ENCODE data around the gene SUN2.
A peak's percentile ranks its signal among the peaks of the same experiment; 100 is the strongest.

SUN2 gene

DNA sequence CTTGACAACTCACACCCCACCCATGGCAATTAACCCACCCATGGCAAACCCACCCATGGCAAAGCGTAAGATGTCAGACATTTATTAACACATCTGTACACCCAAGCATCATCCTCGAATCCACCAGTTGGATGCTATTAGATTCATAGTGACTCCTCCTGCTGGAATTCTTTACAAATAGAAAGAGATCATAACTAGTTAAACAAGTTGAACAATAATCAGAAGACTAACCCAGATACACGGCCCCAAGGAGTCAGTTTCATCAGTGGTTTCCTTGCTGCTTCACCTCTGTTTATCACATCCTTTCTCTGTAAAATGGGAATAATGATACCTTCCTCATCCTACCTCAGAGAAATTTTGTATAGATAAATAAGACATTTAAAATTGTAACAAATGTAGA is 44.9 kb downstream of the SUN2 start:
- POLR2A ChIA-PET, result no interaction called here
- no peak overlapping the region for H3K4me3 ChIP-seq (ENCODE audit: low read depth, low read length)
- CTCF ChIA-PET, result interaction anchor here (0.6 to 3.4 kb wide), 2 partner anchors 14 to 170 kb away, joined by 3 to 15 read pairs; no protein-coding TSS in a partner anchor
- TF ChIP-seq, protein P1, sequence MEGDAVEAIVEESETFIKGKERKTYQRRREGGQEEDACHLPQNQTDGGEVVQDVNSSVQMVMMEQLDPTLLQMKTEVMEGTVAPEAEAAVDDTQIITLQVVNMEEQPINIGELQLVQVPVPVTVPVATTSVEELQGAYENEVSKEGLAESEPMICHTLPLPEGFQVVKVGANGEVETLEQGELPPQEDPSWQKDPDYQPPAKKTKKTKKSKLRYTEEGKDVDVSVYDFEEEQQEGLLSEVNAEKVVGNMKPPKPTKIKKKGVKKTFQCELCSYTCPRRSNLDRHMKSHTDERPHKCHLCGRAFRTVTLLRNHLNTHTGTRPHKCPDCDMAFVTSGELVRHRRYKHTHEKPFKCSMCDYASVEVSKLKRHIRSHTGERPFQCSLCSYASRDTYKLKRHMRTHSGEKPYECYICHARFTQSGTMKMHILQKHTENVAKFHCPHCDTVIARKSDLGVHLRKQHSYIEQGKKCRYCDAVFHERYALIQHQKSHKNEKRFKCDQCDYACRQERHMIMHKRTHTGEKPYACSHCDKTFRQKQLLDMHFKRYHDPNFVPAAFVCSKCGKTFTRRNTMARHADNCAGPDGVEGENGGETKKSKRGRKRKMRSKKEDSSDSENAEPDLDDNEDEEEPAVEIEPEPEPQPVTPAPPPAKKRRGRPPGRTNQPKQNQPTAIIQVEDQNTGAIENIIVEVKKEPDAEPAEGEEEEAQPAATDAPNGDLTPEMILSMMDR (IDR thresholded peaks at IDR 0.05; ENCODE audit: insufficient read depth, low read length, missing control alignments), result no peak
- no peak for DNase-seq (ENCODE audit: low read depth, low spot score)

DNA sequence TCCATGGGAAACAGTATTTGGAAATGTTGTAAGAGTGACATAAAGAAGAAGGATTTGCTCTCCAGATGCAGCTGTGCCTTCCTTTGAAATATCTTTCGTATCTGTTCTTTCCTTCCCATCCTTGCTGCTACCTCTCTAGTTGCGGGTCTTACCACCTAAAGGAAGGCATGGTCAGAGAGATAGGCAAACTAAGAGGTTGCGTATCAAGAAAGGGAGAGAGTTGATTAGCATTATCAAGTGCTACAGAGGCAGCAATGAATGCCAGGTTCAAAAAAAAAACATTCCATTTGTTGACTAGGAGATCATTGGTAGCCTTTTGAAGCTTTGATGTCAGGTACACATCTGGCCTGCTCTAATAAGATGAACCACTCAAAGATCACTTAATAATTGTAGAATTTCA is 45.4 kb downstream of the SUN2 start:
- ChIA-PET CTCF (interaction anchor here (3.4 to 3.6 kb wide), 2 partner anchors 8 to 14 kb away, joined by 13 to 15 read pairs; no protein-coding TSS in a partner anchor), POLR2A (no interaction called here)
- TF ChIP-seq, protein P1 (IDR thresholded peaks at IDR 0.05; ENCODE audit: insufficient read depth, low read length, missing control alignments), result no peak
- H3K4me3 ChIP-seq (ENCODE audit: low read depth, low read length), result no peak overlapping the region
- no peak for DNase-seq (ENCODE audit: low read depth, low spot score)

DNA sequence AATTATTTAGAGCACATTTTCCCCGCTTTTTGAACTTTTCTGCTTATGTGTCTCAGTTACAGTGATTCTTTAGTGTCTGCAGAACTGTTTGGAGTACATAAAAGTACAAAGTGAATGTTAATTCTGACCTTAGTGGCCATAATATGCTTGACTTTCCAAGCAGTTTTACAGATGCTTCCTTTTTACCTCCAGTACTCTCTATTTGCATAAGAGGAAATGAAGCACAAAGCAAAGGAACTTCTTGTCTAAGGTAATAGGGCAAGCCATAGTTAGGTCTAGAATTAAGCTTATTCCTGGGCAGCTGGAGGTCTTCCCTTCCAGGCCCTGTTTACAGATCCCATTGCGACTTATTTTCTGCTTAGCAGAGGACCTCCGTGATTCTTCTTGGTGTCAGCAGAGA is 46.5 kb downstream of the SUN2 start:
- no peak for DNase-seq (ENCODE audit: low read depth, low spot score)
- ChIA-PET CTCF (interaction anchor here (1.5 to 3.6 kb wide), 3 partner anchors 9 to 16 kb away, joined by 5 to 15 read pairs (median 13); no protein-coding TSS in a partner anchor), POLR2A (no interaction called here)
- TF ChIP-seq, protein P1 (IDR thresholded peaks at IDR 0.05; ENCODE audit: insufficient read depth, low read length, missing control alignments), result no peak
- no peak overlapping the region for H3K4me3 ChIP-seq (ENCODE audit: low read depth, low read length)

DNA sequence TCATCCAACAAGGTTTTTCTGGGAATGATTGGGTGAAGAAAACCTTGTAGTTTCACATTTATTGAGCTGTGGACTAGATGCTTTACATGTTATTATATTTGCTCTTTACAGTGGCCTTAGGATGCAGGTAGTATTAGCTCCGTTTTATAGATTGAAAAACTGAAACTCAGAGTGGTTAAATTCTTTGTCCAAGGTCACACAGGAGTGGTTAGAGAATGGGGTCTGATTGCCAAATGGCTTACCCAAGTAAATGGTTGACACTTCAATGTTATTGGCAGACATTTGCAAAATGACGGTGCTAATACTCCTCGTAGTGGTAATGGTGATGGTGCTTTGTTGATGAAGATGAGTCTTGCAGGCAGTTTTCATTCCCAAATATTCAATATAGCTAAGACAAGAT is 47.8 kb downstream of the SUN2 start:
- DNase-seq (ENCODE audit: low read depth, low spot score), result no peak
- H3K4me3 ChIP-seq (ENCODE audit: low read depth, low read length), result no peak overlapping the region
- TF ChIP-seq, protein P1 (IDR thresholded peaks at IDR 0.05; ENCODE audit: insufficient read depth, low read length, missing control alignments), result no peak
- CTCF ChIA-PET, result interaction anchor here (1.0 to 3.6 kb wide), 9 partner anchors 8 to 61 kb away, joined by 3 to 14 read pairs (median 5); partner anchors contain the start of gene TOMM22
- POLR2A ChIA-PET, result no interaction called here

DNA sequence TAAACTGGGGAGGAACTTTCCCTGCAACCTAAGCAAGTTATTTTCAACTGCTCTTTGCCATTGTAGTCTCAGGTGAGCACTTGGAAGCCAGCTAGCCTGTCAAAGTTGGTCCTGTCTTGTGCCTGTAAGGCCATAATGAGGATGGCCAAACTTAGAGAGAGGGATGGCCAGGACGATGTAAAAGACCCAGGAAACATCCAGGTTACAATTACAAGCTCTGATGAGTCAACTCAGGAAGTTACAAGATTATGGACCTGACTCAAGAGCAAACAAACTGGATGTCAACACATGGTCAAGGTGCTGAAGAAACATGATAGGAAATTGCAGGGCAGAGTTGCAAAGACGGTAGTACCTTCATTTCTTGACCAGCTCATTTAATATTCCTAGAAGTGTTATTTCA is 48.5 kb downstream of the SUN2 start:
- ChIA-PET POLR2A (no interaction called here), CTCF (interaction anchor here (0.9 to 3.6 kb wide), 9 partner anchors 8 to 655 kb away, joined by 3 to 14 read pairs (median 4); partner anchors contain the start of gene TOMM22)

DNA sequence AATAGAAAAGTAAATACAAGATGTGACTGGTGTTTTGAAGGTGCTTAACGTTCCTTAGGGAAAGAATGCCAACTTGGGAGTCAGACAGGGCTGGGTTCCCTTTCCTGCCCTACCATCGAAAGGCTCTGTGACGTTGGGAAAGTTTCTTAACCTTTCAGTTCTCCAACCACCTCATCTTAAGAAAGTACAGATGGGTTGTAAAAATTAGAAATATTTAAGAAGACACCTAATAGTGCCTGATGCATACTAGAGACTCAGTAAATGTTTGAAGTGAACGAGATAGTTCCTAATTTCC is 49.0 kb downstream of the SUN2 start:
- peak overlapping the region; percentile 88 for H3K4me3 ChIP-seq (ENCODE audit: low read depth, low read length)
- ChIA-PET POLR2A (interaction anchor here (0.7 to 1.6 kb wide), 2 partner anchors 11 to 79 kb away, joined by 3 to 4 read pairs; no protein-coding TSS in a partner anchor), CTCF (interaction anchor here (0.9 to 3.6 kb wide), 8 partner anchors 8 to 654 kb away, joined by 3 to 14 read pairs (median 6); partner anchors contain the start of gene TOMM22)
- no peak for DNase-seq (ENCODE audit: low read depth, low spot score)
- TF ChIP-seq, protein P1 (IDR thresholded peaks at IDR 0.05; ENCODE audit: insufficient read depth, low read length, missing control alignments), result no peak

More for the DNA sequence above, 48.5 kb downstream of the SUN2 start:
- H3K4me3 ChIP-seq (ENCODE audit: low read depth, low read length), result peak overlapping the region; percentile 88
- TF ChIP-seq, protein P1 (IDR thresholded peaks at IDR 0.05; ENCODE audit: insufficient read depth, low read length, missing control alignments), result no peak
- no peak for DNase-seq (ENCODE audit: low read depth, low spot score)

All from AG04449 (cell line).